ENCODE data around the gene ITPK1.

DNA sequence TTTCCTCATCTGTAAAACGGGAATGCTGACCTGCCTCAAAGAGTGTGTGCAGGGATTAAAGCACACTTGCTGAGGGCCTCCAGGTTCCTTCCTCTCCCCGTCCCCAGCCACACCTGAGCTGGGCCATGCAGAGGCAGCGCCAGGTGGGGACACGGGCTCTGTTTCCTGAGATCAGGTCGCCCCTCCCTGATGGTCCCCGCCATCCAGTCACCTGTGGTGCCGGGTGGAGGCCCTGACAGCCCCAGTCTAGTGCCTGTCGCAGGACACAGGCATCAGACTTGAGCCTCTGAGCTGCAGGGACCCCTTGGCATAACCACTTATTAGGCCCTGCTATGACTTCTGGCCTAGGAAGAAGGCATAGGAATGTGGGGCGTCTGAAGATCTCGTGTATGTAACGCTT lies 180.3 kb downstream of the ITPK1 start:
- TF ChIP-seq, protein P1, sequence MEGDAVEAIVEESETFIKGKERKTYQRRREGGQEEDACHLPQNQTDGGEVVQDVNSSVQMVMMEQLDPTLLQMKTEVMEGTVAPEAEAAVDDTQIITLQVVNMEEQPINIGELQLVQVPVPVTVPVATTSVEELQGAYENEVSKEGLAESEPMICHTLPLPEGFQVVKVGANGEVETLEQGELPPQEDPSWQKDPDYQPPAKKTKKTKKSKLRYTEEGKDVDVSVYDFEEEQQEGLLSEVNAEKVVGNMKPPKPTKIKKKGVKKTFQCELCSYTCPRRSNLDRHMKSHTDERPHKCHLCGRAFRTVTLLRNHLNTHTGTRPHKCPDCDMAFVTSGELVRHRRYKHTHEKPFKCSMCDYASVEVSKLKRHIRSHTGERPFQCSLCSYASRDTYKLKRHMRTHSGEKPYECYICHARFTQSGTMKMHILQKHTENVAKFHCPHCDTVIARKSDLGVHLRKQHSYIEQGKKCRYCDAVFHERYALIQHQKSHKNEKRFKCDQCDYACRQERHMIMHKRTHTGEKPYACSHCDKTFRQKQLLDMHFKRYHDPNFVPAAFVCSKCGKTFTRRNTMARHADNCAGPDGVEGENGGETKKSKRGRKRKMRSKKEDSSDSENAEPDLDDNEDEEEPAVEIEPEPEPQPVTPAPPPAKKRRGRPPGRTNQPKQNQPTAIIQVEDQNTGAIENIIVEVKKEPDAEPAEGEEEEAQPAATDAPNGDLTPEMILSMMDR (conservative IDR thresholded peaks at IDR 0.05; ENCODE audit: low read length) = no peak
- no peak for TF ChIP-seq EZH2phosphoT487 (IDR thresholded peaks at IDR 0.05; ENCODE audit: borderline replicate concordance, low read depth, low read length)

Measured in OCI-LY7 (cell line).